Stimulated activated naive CD8-positive, alpha-beta T cell treated with anti-CD3 and anti-CD28 coated beads, Interleukin-15, amount 100 ng/mL, for 72 hours (primary cell): ENCODE measurements around the gene DELE1.

Experiments used
- ATAC-seq: fragments of 150-1000 bp; cut with Tn5 transposase; 2 replicates; pipeline ENCODE4 v1.10.0; 2021; ENCODE audit warnings: mild to moderate bottlenecking, moderate library complexity
- DNase-seq, 2 donors: peaks; one replicate each; pipeline ENCODE4 v3.0.0; 2021 to 2022
- H3K27ac Mint-ChIP-seq, 2 donors: one replicate each; pipeline ENCODE4 v1.8.0; 2022; ENCODE audit warnings: mild to moderate bottlenecking in 2 of 2, mixed read lengths in 2 of 2, moderate library complexity in 2 of 2
- H3K27me3 Mint-ChIP-seq: one replicate; pipeline ENCODE4 v1.8.0; 2022; ENCODE audit warnings: mixed read lengths
- H3K4me1 Mint-ChIP-seq: one replicate; pipeline ENCODE4 v1.8.0; 2022; ENCODE audit warnings: mild to moderate bottlenecking, mixed read lengths
- H3K4me3 Mint-ChIP-seq, 2 donors: one replicate each; pipeline ENCODE4 v1.8.0; 2022; ENCODE audit warnings: mild to moderate bottlenecking in 2 of 2, mixed read lengths in 2 of 2, moderate library complexity in 1 of 2
- H3K9me3 Mint-ChIP-seq, 2 donors: one replicate each; pipeline ENCODE4 v1.8.0; 2022; ENCODE audit warnings: mixed read lengths in 2 of 2

DELE1 gene

GRCh38 chr5:141952020-141952419 is 28.3 kb downstream of the DELE1 start:
- Mint-ChIP-seq H3K27me3 (no peaks in the 10 kb centered on the region), H3K9me3 (no peaks in the 10 kb centered on the region), H3K4me1 (peaks cover 18% of the 10 kb centered on the region), H3K27ac (peak overlapping the region in 1 of 2 donors; percentile 29), H3K4me3 (peak overlapping the region in 1 of 2 donors; percentile 6)
- no peak for ATAC-seq
- DNase-seq, result no peak

DNA sequence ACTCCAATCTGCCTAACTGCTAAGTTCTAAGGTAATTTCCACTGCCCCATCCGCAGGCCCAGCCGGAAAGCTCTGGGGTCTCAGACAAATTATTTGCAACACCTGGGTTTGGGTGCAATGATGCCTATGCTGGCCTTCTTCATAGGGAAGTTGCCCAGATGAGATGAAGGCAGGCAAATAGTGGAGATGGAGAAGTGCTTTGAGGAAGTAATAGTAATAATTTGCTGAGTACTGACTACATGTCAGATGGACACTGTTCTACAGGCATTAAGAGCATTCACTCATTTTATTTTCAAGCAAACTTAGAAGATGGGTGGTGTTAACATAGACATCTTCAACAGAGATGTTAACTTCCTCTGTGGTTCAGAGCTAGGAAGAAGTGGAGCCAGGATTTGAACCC is 30.5 kb downstream of the DELE1 start:
- no peak for DNase-seq
- Mint-ChIP-seq H3K4me1 (peaks cover 40% of the 10 kb centered on the region), H3K9me3 (no peaks in the 10 kb centered on the region), H3K27me3 (no peaks in the 10 kb centered on the region), H3K27ac (peak overlapping the region in 1 of 2 donors; percentile 50), H3K4me3 (no peak overlapping the region)
- ATAC-seq, result no peak

DNA sequence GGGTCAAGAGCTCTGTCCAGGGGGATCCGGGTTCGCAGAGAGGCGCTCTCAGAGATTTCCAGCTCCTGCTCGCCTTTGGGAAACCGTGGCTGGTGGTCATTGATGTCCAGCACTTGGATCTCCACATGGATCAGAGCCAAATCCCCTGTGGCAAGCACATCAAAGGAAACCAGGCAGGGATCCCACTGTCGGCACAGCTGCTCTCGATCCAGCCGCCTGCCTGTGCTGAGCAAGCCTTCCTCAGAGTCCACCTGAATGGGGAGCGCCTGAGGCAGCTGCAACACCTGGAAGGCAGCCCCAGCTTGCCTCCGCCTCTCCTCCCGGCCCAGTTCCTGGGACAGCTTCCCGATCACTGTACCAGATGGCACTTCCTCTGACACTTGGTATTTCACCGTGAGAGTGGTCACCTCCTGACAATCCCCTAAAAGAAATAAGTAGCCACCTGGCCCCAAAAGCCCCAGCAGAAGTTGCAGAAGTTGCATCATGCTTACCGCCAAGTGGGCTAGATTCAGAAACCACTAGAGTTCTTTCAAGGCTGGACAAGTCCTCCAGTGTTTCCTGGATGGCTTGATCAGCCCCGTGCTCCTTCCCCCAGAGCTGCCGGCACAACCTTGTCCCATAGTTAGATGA is 33.8 kb downstream of the DELE1 start:
- H3K27me3 Mint-ChIP-seq, result no peaks in the 10 kb centered on the region
- H3K9me3 Mint-ChIP-seq, result no peaks in the 10 kb centered on the region
- ATAC-seq, result no peak
- H3K4me1 Mint-ChIP-seq, result peaks cover 49% of the 10 kb centered on the region
- peak overlapping the region; percentile 2 to 97 for H3K27ac Mint-ChIP-seq
- DNase-seq, result peak in 1 of 2 donors; percentile 29
- peak overlapping the region; percentile 22 to 90 for H3K4me3 Mint-ChIP-seq

GRCh38 chr5:141958113-141958512 is 34.4 kb downstream of the DELE1 start, which contains the start of gene PCDH12:
PCDH12 (minus strand) TSS chr5:141958202; CDS start chr5:141957851, 351 bp downstream.
- Mint-ChIP-seq H3K27ac (peak within 1 kb of the TSS; percentile 2 to 97), H3K4me3 (peak within 1 kb of the TSS; percentile 22 to 90), H3K4me1 (peaks cover 47% of the 10 kb centered on the region), H3K27me3 (no peaks in the 10 kb centered on the region), H3K9me3 (no peaks in the 10 kb centered on the region)
- peak; percentile 22 to 43 for DNase-seq
- peak; percentile 33 for ATAC-seq

DNA sequence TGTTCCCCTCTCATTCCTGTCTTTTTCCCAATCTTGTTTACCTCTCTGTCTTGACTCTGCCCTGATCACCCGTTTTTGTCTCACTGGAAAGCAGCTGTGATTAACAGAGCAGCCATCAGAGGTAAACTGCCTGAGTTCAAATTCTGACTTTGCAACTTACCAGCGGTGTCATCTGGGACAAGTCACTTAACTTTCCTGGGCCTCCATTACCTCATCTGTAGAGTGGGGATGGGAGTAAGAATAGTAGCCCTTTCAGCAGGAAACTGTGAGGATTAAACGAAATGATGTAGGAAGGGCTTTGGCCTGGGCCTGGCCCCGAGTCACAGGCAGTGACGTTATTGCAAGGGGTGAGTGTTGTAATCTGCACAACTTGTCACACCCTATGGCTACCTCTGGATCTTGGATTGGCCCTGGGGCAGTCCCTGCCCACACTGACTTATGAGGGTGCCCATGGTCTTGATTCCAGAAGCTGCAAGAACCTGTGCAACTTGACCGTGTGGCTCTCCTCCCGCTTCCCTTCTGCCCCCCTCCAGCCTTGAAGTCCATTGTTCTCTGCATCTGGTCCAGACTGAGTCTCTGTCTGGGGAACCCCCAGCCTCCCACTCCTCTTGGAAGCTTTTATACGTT is 35.0 kb downstream of the DELE1 start:
- Mint-ChIP-seq H3K9me3 (no peaks in the 10 kb centered on the region), H3K4me1 (peaks cover 47% of the 10 kb centered on the region), H3K27ac (peak overlapping the region; percentile 2 to 97), H3K27me3 (no peaks in the 10 kb centered on the region), H3K4me3 (peak overlapping the region; percentile 22 to 90)
- DNase-seq, result peak in 1 of 2 donors; percentile 19
- ATAC-seq, result peak; percentile 34

GRCh38 chr5:141960018-141960417 is 36.3 kb downstream of the DELE1 start:
- Mint-ChIP-seq H3K27me3 (no peaks in the 10 kb centered on the region), H3K27ac (peak overlapping the region in 1 of 2 donors; percentile 13), H3K4me3 (no peak overlapping the region), H3K4me1 (peaks cover 47% of the 10 kb centered on the region), H3K9me3 (no peaks in the 10 kb centered on the region)
- peak; percentile 51 for ATAC-seq
- DNase-seq, result peak; percentile 31 to 49

DNA sequence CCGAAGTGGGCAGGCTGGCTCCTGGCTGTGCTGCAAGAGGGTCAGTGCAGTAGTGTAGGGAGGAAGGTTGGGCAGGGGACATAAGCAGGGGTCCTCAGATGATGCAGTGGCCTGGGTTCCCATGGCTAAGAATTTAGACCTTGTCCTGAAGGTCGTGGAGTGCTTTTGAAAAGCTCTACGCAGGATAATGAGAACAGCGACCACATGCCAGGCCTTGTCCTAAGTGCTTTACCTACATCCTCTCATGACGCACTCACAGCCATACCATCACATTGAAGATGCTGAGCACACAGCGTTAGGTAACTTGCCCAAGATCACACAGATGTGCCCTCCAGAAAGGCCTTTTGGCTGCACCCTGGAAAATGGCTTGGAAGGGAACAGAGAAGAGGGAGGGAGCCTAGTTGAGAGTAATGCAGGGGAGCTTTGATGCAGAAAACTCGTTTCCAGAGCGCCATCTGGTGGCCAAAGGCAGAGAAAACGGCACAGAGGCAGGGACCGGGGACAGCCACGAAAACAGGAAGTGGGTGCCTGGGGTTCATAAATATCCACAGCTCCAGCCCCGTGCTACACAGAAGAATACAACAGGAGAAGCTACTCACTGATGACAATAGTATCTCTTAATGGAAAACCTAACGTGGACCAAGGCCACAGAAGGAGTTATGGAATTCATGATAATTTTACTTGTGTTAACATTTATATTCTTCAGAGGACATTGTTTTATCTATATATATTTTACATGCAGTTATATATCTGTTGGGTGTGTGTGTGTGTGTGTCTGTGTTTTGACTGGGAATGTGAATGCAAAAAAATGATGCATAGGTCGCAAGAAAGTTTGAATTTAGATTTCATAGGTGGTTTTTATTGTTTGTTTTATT is 37.0 kb downstream of the DELE1 start:
- peak; percentile 87 to 89 for DNase-seq
- peak overlapping the region; percentile 54 to 93 for H3K27ac Mint-ChIP-seq
- peak overlapping the region; percentile 28 to 34 for H3K4me3 Mint-ChIP-seq
- no peaks in the 10 kb centered on the region for H3K27me3 Mint-ChIP-seq
- peak; percentile 89 for ATAC-seq
- H3K4me1 Mint-ChIP-seq, result peaks cover 47% of the 10 kb centered on the region
- no peaks in the 10 kb centered on the region for H3K9me3 Mint-ChIP-seq

DNA sequence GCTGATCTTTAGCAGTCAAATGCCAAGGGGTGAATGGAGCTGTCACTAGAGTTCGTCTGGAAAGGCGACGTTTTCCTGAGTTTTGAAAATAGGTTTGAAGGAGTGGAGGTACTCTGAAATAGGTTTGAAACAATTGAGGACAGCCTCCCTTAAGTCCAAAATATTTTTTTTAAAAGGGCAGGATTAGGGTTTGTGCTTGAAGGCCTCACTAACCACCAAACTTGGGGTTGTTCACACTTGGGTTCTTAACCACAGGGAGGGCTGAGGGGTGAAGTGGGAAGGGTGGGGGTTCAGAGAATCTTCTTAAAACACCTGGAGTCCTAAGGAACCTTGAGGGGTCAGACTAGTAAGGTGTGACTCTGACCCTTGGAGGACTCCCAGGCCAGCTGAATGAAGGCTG is 37.8 kb downstream of the DELE1 start:
- H3K4me1 Mint-ChIP-seq, result peaks cover 47% of the 10 kb centered on the region
- H3K27ac Mint-ChIP-seq, result no peak overlapping the region
- no peak overlapping the region for H3K4me3 Mint-ChIP-seq
- ATAC-seq, result no peak
- H3K9me3 Mint-ChIP-seq, result no peaks in the 10 kb centered on the region
- no peaks in the 10 kb centered on the region for H3K27me3 Mint-ChIP-seq
- no peak for DNase-seq

- ATAC-seq (no peak), DNase-seq (no peak)
- peaks cover 37% of the 10 kb centered on the region for H3K4me1 Mint-ChIP-seq
- H3K27ac Mint-ChIP-seq, result no peak overlapping the region
- H3K4me3 Mint-ChIP-seq, result no peak overlapping the region
- no peaks in the 10 kb centered on the region for H3K27me3 Mint-ChIP-seq
- no peaks in the 10 kb centered on the region for H3K9me3 Mint-ChIP-seq
Observed at GRCh38 chr5:141963701-141964100, 40.0 kb downstream of the DELE1 start.

DNA sequence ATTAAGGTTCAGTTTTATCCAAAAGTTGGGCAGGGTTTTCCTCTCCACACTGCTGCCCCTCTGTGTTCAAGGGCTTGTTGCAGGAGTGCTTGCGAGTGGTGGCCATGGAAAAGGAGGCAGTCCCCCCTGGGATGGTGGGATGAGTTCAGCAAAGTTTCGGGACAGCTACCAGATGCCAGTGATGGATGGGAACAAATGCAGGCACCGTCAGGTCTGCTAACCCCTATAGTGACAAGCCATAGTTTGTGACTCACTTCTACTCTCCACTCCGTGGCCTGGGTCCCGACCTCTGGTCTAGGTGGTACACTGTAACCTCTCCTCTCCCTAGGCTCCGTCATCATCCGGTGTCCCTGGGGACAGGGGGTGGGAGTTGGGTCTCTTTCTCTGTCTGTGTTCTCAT is 41.4 kb downstream of the DELE1 start:
- Mint-ChIP-seq H3K27ac (no peak overlapping the region), H3K27me3 (no peaks in the 10 kb centered on the region), H3K4me3 (no peak overlapping the region), H3K9me3 (no peaks in the 10 kb centered on the region), H3K4me1 (peaks cover 34% of the 10 kb centered on the region)
- DNase-seq, result no peak
- ATAC-seq, result no peak

- Mint-ChIP-seq H3K4me1 (peaks cover 31% of the 10 kb centered on the region), H3K9me3 (no peaks in the 10 kb centered on the region), H3K27ac (peak overlapping the region in 1 of 2 donors; percentile 69), H3K27me3 (no peaks in the 10 kb centered on the region), H3K4me3 (no peak overlapping the region)
- ATAC-seq (no peak), DNase-seq (no peak)
Observed at GRCh38 chr5:141966275-141966962, 42.7 kb downstream of the DELE1 start.

GRCh38 chr5:141966963-141967333 is 43.3 kb downstream of the DELE1 start:
- no peaks in the 10 kb centered on the region for H3K27me3 Mint-ChIP-seq
- peaks cover 32% of the 10 kb centered on the region for H3K4me1 Mint-ChIP-seq
- ATAC-seq, result no peak
- H3K4me3 Mint-ChIP-seq, result no peak overlapping the region
- H3K9me3 Mint-ChIP-seq, result no peaks in the 10 kb centered on the region
- DNase-seq, result no peak
- no peak overlapping the region for H3K27ac Mint-ChIP-seq

GRCh38 chr5:141968914-141969608 is 45.4 kb downstream of the DELE1 start, which contains the start of gene RNF14:
RNF14 (plus strand) TSS chr5:141969105; CDS start chr5:141973589, 4,484 bp downstream.
- H3K27me3 Mint-ChIP-seq, result no peaks in the 10 kb centered on the region
- H3K27ac Mint-ChIP-seq, result peak within 1 kb of the TSS; percentile 97
- DNase-seq (peak; percentile 97), ATAC-seq (peak; percentile 97)
- peaks cover 43% of the 10 kb centered on the region for H3K4me1 Mint-ChIP-seq
- peak within 1 kb of the TSS; percentile 95 to 97 for H3K4me3 Mint-ChIP-seq
- no peaks in the 10 kb centered on the region for H3K9me3 Mint-ChIP-seq

DNA sequence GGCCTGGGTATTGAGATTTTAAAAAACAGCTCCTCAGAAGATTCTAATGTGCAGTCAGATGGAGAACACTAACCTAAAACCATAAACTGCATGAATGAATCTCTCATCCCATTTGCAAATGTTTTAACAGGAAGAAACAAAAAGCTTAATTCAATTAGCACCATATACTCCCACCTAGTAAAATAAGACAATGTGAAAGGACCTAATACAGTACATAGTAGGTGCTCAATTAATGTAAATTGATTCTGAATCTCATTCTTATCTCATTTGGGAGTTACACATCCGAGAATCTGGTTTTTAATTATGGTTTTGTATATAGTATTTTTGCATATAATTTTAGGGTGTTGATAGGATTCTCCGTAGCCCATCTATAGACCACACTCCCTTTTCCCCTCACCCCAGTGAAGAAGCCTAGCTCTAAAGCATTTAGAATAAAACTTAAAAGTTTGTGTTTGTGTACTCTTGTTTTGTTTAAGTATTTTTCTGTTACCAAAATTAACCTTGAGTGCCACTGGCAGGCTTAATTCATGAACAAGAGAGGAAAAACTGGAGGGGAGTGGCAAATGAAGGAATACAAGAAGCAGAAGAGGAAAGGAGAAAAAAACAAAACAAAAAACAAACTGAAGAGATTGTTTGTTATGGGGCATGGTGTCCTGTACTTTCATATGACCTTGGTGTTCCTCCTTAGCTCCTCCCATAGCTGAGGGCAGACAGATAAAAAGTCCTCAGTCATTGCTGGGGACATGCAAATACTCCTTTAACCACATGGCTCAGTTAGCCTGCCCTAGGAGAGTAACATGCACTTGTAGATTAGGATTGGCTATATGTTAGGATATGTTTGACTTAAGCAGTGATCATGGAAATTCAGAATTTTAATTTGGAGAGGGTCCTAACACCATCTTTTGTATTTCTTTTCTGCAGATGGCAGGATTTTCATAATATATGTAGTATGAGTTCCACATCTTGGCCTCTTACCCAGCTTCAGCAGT is 46.4 kb downstream of the DELE1 start:
- Mint-ChIP-seq H3K27me3 (no peaks in the 10 kb centered on the region), H3K4me3 (peak overlapping the region; percentile 95 to 97)
- ATAC-seq, result no peak

More for the DNA sequence above, 46.4 kb downstream of the DELE1 start:
- Mint-ChIP-seq H3K27ac (peak overlapping the region; percentile 97), H3K9me3 (no peaks in the 10 kb centered on the region), H3K4me1 (peaks cover 53% of the 10 kb centered on the region)
- DNase-seq, result no peak
